Thymus (tissue), 11 donors: ENCODE data around the gene RPL11. TPM values are rescaled to one million over a fixed set of nuclear protein-coding genes. Genes with fewer than 3 reads are reported as not detected.

Experiments used
- DNase-seq, 9 donors: peaks; one replicate each; pipeline ENCODE4 v3.0.0-alpha.2; 2013; ENCODE audit warnings: low spot score in 9 of 9, low read depth in 6 of 9, missing footprints in 1 of 9
- H3K27ac ChIP-seq, 2 donors: one replicate each; pipeline ENCODE4 v1.5.1; 2013; ENCODE audit warnings: control low read depth in 1 of 2, low read depth in 1 of 2, low read length in 1 of 2, mild to moderate bottlenecking in 1 of 2, moderate library complexity in 1 of 2
- H3K27me3 ChIP-seq, 2 donors: one replicate each; pipeline ENCODE4 v1.5.1; 2013; ENCODE audit warnings: low read length in 1 of 2; ENCODE audit not compliant: control insufficient read depth in 2 of 2, insufficient read depth in 1 of 2
- H3K36me3 ChIP-seq, 2 donors: one replicate each; pipeline ENCODE4 v1.5.1; 2013; ENCODE audit warnings: low read length in 1 of 2, mild to moderate bottlenecking in 1 of 2, moderate library complexity in 1 of 2; ENCODE audit not compliant: control insufficient read depth in 2 of 2, insufficient read depth in 2 of 2
- H3K4me1 ChIP-seq, 2 donors: one replicate each; pipeline ENCODE4 v1.5.1; 2013; ENCODE audit warnings: low read length in 2 of 2; ENCODE audit not compliant: control insufficient read depth in 2 of 2, insufficient read depth in 2 of 2
- H3K4me3 ChIP-seq, 2 donors: one replicate each; pipeline ENCODE4 v1.5.1; 2013; ENCODE audit warnings: low read length in 2 of 2, control low read depth in 1 of 2, mild to moderate bottlenecking in 1 of 2
- H3K9me3 ChIP-seq, 2 donors: one replicate each; pipeline ENCODE4 v1.5.1; 2013; ENCODE audit warnings: low read length in 1 of 2, mild to moderate bottlenecking in 1 of 2; ENCODE audit not compliant: control insufficient read depth in 2 of 2, insufficient read depth in 1 of 2
- WGBS: extraction: QIAGEN DNeasy Blood & Tissue Kit; methylation state at CpG from one replicate; pipeline ENCODE4 v1.1.7; 2013; 5-methylcytosine and 5-hydroxymethylcytosine counted together
- polyA plus RNA-seq: library from polyadenylated mRNA; stranded (reverse); fragments of 200-250 nt; gene quantifications from one replicate; pipeline ENCODE4 v1.2.3, GENCODE V29; 2013
- total RNA-seq: library from RNA; stranded (reverse); fragments of 120-200 nt; gene quantifications from one replicate; pipeline ENCODE4 v1.2.4, GENCODE V29; 2013
- donor health status: healthy.

Gene RPL11
- total and polyA plus RNA-seq, 2 donors, result 3,178 to 4,395 TPM

GRCh38 chr1:23692308-23692871 lies 784 bp downstream of the RPL11 start:
- Histone ChIP-seq H3K4me1 (peaks cover 8 to 26% of the 10 kb centered on the region in 2 donors), H3K4me3 (peak overlapping the region; percentile 80 to 85), H3K9me3 (no peaks in the 10 kb centered on the region), H3K27me3 (no peaks in the 10 kb centered on the region), H3K36me3 (peaks cover 39 to 51% of the 10 kb centered on the region in 2 donors), H3K27ac (peak overlapping the region; percentile 87 to 93)
- peak in 2 of 9 donors; percentile 15 to 22 for DNase-seq
- WGBS, result 28% methylated on average over 17 of the region's 17 CpGs

- peaks cover 48 to 63% of the 10 kb centered on the region in 2 donors for H3K36me3 ChIP-seq
- DNase-seq, result no peak
- no peaks in the 10 kb centered on the region for H3K27me3 ChIP-seq
- 91% methylated on average over 2 of the region's 2 CpGs for WGBS
- no peak overlapping the region for H3K27ac ChIP-seq
- H3K4me3 ChIP-seq, result no peak overlapping the region
- H3K4me1 ChIP-seq, result peaks cover 8 to 26% of the 10 kb centered on the region in 2 donors
- no peaks in the 10 kb centered on the region for H3K9me3 ChIP-seq
Observed at GRCh38 chr1:23693599-23693998, 2.0 kb downstream of the RPL11 start.

GRCh38 chr1:23694371-23694770 lies 2.8 kb downstream of the RPL11 start:
- Histone ChIP-seq H3K4me1 (peaks cover 8 to 26% of the 10 kb centered on the region in 2 donors), H3K27me3 (no peaks in the 10 kb centered on the region), H3K9me3 (no peaks in the 10 kb centered on the region), H3K36me3 (peaks cover 53 to 71% of the 10 kb centered on the region in 2 donors), H3K27ac (no peak overlapping the region), H3K4me3 (no peak overlapping the region)
- 77% methylated on average over 3 of the region's 3 CpGs for WGBS
- no peak for DNase-seq

- peaks cover 59 to 83% of the 10 kb centered on the region in 2 donors for H3K36me3 ChIP-seq
- WGBS, result 97% methylated on average over 3 of the region's 3 CpGs
- no peak for DNase-seq
- H3K27me3 ChIP-seq, result no peaks in the 10 kb centered on the region
- H3K27ac ChIP-seq, result no peak overlapping the region
- peaks cover 8 to 26% of the 10 kb centered on the region in 2 donors for H3K4me1 ChIP-seq
- no peaks in the 10 kb centered on the region for H3K9me3 ChIP-seq
- no peak overlapping the region for H3K4me3 ChIP-seq
Observed at GRCh38 chr1:23695667-23696066, 4.1 kb downstream of the RPL11 start.

GRCh38 chr1:23696335-23696989 lies 4.9 kb downstream of the RPL11 start:
- H3K4me3 ChIP-seq, result no peak overlapping the region
- peaks cover 8 to 26% of the 10 kb centered on the region in 2 donors for H3K4me1 ChIP-seq
- 86% methylated on average over 6 of the region's 6 CpGs for WGBS
- peaks cover 65 to 90% of the 10 kb centered on the region in 2 donors for H3K36me3 ChIP-seq
- H3K27ac ChIP-seq, result no peak overlapping the region
- H3K27me3 ChIP-seq, result no peaks in the 10 kb centered on the region
- H3K9me3 ChIP-seq, result no peaks in the 10 kb centered on the region
- DNase-seq, result no peak

- no peaks in the 10 kb centered on the region for H3K27me3 ChIP-seq
- H3K9me3 ChIP-seq, result no peaks in the 10 kb centered on the region
- H3K4me3 ChIP-seq, result no peak overlapping the region
- WGBS, result 96% methylated on average over 5 of the region's 5 CpGs
- H3K4me1 ChIP-seq, result peaks cover 0 to 12% of the 10 kb centered on the region in 2 donors
- DNase-seq, result no peak
- H3K36me3 ChIP-seq, result peaks cover 73 to 95% of the 10 kb centered on the region in 2 donors
- H3K27ac ChIP-seq, result no peak overlapping the region
Observed at GRCh38 chr1:23698466-23698865, 6.9 kb downstream of the RPL11 start.

- Histone ChIP-seq H3K4me3 (no peak overlapping the region), H3K36me3 (peaks cover 67 to 86% of the 10 kb centered on the region in 2 donors), H3K27ac (no peak overlapping the region), H3K9me3 (no peaks in the 10 kb centered on the region), H3K4me1 (peaks cover 0 to 2% of the 10 kb centered on the region in 2 donors), H3K27me3 (no peaks in the 10 kb centered on the region)
- DNase-seq, result no peak
- 94% methylated on average over 7 of the region's 7 CpGs for WGBS
Observed at GRCh38 chr1:23699280-23700179, 7.9 kb downstream of the RPL11 start.

GRCh38 chr1:23701310-23701709 lies 9.7 kb downstream of the RPL11 start:
- WGBS, result 98% methylated on average over 2 of the region's 2 CpGs
- H3K9me3 ChIP-seq, result no peaks in the 10 kb centered on the region
- no peaks in the 10 kb centered on the region for H3K4me1 ChIP-seq
- H3K27ac ChIP-seq, result no peak overlapping the region
- peaks cover 54 to 77% of the 10 kb centered on the region in 2 donors for H3K36me3 ChIP-seq
- no peak for DNase-seq
- no peak overlapping the region for H3K4me3 ChIP-seq
- H3K27me3 ChIP-seq, result no peaks in the 10 kb centered on the region

GRCh38 chr1:23701996-23702395 lies 10.4 kb downstream of the RPL11 start:
- Histone ChIP-seq H3K36me3 (peaks cover 48 to 70% of the 10 kb centered on the region in 2 donors), H3K9me3 (no peaks in the 10 kb centered on the region), H3K4me1 (no peaks in the 10 kb centered on the region), H3K4me3 (no peak overlapping the region), H3K27me3 (no peaks in the 10 kb centered on the region), H3K27ac (no peak overlapping the region)
- 94% methylated on average over 5 of the region's 5 CpGs for WGBS
- no peak for DNase-seq
